Measurements from ENCODE around the gene AKAP12.

Gene AKAP12

DNA sequence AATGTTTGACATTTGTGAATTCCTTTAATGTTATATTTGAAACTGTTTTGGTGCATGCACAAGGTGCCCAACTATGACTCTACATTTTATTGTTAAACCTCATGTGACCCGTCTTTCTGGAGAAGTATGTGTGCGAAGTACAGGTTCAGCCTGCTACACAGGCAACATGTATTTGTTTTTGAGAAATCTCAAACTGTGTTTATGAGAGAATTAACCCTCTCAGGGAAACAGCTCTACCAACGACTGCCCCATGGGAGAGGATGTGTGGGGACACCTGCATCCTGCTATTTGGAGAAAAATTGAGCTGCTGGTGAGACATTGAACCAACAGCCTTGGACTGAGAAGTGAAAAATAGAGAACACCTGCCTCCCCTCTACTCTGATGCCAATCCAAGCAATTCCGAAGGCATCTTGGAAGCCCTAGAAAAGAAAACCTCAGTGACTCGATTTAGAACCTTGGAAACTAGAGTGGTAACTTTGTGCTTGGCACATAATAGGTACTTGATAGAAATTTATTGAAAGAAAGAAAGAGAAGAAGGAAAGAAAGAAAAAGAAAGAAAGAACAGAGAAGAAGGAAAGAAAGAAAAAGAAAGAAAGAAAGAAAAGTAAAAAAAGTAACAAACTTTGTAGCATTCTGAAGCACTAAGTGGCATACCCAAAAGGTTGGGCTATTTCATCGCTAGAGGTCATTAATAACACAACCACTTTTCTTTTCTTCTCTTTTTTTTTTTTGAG, 2.9 kb upstream of the AKAP12 start:
- no peak for DNase-seq (ENCODE audit: low spot score)

DNA sequence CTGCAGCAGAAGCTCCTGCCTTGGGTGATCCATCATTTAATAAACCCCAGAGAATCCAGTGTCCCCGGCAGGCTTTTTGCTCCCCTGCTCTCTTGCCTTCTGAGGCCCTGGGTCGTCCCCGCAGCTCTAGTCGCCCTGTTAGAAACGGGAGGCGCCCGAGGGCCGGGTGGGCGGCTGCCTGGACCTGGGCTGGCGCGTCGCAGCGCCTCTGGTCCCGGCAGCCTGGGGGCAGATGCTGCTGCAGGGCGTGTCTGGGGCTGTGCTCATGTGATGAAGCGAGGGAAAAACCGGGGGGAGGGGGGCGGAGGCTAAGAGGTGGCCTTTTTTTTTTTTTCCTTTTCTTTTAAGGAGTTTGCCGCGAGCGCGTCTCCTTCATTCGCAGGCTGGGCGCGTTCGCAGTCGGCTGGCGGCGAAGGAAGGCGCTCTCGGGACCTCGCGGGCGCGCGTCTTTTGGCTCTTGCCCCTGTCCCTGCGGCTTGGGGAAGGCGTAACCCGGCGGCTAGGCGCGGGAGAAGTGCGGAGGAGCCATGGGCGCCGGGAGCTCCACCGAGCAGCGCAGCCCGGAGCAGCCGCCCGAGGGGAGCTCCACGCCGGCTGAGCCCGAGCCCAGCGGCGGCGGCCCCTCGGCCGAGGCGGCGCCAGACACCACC, 394 bp downstream of the AKAP12 start:
- DNase-seq (ENCODE audit: low spot score) = peak; percentile 33

DNA sequence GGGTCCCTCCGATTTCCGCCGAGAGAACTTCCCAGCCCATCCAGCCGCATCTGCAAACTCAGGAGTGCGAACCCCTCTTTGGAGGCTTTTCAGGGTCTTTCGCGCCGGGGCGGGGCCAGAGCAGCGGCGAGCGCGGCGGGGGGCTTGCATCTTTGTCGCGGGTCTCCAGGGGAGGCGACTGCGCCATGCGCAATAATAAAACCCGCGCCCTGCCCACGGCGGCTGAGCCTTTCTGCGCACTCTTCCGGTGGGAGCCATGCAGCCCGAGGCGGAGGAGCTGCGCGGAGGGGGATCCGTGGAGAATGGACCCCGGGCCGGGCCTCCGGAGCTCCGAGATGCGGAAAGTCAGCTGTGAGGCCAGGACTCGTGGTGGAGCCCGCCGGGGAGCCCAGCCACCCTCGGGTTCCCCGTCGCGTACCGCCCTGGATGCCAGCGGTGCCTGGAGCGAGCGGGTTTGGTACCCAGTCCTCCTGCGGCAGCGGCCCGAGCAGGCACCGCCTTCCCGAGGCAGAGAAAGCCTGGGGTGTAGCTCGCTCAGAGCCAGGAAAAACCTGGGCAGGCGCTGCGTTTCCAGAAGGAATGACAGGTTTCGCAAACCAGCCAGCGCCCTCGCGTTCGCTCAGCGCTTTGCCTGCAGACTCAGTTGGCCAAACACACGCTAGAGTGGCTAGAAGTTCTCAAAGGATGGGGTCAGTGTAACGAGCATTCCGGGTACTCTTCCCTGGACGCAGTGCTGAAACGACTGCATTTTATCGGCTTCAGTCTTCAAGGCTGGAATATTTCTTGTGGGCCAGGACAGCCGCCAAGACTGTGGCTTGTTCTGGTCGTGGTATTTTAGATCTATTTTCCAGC, 1.2 kb downstream of the AKAP12 start:
- DNase-seq (ENCODE audit: low spot score) = peak; percentile 2

DNA sequence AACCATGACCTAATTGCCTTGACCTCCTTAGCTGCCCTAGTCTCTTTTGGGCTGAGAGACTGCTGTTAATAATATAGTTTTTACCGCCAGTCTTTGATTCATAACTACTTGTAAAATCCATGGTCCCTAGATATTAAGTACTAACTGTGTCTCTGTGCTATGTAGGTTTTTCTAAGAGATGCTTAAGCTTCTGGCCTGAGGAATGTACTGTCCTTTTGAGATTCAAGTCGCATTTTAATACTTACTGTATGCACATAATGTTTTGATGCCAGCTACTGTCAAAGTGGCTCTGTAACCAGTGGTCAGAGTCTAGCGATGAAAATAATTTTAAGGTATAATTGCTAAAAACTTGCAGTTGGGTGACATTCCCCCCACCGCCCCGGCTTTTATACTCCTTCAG, 2.1 kb downstream of the AKAP12 start:
- no peak for DNase-seq (ENCODE audit: low spot score)

DNA sequence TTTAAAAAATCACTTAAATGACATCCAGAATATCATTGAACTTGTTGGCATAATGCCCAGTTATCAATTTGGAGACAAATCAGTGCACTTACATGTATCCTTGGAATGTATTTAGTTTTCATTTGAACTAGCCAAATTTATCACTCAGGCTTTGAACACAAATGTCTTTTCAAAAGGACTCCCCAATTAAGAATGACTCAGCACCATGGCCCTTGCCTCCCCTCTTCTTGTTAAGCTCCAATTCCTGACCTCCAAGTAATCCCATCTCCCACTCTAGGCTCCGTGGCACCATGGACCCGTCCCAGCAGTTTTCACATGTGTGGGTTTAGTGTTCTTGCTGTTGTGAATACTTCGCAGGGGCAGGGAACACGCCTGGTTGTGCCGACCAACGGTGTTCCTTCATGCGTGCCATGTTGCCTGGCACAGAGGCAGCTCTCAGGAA, 2.7 kb downstream of the AKAP12 start:
- DNase-seq (ENCODE audit: low spot score) = no peak

DNA sequence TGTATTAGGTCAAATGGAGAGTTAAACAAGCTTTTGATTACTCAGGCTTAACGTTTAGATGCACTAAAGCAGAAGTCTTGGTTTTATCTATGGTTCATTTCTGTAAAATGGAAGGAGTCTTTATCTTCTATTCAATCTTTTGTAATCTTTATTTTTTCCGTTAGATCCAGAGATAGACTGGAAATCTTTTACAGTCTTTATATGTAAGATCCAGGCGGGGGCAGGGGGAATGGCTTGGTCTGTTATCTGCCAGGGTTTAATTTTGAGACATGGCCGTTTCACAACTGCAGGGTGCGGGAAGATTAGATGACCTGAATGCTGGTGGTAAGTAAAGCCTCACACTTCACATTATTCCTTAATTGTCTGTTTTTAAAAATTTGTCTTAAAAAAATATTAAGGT, 3.7 kb downstream of the AKAP12 start:
- no peak for DNase-seq (ENCODE audit: low spot score)

DNA sequence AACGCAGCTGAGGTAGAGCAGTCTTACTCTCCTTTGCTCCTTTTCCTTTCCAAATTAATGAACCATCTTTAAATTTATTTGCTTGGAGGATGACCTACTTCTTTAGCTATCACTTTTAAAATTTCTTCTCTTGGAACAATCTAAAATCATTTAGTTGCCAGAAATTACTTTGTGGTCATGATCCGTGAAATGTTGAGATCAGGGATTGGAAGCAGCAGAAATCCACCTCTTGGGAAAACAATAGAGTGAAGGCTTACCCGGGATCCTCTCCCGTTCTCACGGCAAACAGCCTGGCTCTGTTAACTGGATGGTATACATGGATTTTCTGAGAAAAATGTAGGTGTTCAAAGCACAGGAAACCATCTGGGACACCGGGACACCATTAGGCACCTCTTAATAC, 7.7 kb downstream of the AKAP12 start:
- no peak for DNase-seq (ENCODE audit: low spot score)

DNA sequence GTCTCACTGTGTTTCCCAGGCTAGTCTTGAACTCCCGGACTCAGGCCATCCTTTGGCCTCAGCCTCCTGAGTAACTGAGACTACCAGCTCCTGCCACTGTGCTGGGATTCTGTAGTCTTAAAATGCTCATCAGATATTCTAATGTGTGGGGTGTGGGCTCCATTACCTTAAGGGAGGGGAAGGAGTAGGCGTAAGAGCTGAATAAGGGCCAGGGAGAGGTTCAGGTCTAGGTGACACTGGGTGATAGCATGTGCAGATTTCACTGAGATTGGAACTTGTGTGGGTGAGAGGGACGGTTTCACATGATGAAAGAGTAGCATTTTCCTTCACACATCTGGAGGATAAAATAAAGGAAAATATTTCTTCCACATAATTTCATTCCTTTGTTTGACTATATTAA, 8.5 kb downstream of the AKAP12 start:
- no peak for DNase-seq (ENCODE audit: low spot score)

DNA sequence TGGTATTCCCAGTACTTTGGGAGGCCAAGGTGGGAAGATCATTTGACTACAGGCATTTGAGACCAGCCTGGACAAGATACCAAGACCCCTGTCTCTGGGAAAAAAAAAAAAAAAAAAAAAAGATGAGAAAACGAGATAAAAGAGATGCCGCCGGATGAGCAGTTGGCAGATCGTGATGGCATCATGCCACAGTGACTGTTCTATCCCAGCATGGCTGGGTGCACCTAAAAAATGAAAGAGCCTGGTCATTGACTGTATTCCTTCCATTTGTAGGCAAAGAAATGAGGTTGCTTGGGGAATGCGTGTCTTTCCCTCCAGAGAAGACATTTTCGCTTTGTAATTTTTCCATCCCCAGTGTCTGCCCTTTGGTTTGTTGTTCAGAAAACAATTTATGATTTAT, 12.9 kb downstream of the AKAP12 start:
- DNase-seq (ENCODE audit: low spot score) = no peak

DNA sequence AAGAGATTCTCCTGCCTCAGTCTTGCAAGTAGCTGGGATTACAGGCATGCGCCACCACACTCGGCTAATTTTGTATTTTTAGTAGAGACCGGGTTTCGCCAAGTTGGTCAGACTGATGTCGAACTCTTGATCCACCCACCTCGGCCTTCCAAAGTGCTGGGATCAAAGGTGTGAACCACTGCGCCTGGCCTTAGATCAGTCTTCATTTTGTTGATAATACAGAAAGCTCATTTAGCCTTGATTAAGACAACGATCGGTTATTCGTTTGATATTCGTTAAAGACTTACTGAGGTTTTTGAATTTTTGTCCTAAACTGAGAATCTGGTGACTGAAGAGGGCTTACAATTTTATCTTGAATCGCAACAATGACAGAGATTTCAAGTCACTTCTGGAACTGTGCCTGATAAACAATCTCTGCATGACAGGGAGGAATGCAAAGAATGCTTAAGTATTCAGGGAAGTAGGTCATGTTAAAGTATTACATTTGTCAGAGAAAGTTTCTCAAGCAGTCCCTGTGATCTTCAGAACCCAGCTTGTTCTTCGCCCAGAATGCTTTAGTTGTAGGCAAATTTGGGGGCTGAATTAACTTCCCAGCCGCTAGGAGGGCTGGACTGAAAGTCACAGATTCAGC, 14.8 kb downstream of the AKAP12 start:
- no peak for DNase-seq (ENCODE audit: low spot score)

DNA sequence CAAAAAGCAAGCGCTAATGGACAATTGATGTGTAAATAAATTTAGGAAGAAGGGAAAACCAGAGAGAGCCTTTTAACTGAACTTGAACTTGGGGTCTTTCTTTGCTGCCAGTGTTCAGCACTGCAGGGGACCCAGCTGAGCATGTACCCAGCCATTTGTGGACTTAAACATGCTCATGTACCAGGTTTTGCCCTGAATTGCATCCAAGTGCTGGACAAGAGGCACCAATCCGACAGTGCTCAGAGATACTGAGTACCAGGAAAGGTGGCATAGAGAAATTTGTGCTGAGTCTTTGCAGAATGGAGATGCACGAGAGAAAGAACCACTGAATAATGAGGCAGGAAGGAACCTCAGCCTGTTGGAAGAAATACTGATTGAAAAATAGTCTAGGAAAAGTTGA, 16.0 kb downstream of the AKAP12 start:
- DNase-seq (ENCODE audit: low spot score) = no peak

DNA sequence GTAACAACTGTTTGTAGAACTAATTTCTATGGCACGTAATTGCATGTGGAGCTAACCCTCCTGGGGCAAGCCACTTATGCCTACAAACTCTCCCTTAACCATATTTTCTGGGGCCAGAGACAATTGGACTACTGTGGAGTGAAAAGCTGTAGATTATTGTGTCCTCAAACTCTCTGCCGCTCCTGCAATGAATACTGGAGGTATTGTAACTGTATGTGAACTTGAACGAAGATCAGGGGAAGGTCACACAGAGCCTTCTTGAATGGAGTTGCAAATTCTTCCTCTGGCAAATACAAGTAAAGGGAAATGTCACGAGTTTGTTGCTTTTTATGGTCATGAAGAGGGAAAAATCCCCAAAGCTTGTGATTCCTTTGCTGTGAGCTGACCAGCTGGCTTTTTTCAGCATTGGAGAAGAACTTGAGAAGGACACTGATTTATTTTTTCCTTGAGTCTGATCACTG, 18.2 kb downstream of the AKAP12 start:
- DNase-seq (ENCODE audit: low spot score) = no peak

DNA sequence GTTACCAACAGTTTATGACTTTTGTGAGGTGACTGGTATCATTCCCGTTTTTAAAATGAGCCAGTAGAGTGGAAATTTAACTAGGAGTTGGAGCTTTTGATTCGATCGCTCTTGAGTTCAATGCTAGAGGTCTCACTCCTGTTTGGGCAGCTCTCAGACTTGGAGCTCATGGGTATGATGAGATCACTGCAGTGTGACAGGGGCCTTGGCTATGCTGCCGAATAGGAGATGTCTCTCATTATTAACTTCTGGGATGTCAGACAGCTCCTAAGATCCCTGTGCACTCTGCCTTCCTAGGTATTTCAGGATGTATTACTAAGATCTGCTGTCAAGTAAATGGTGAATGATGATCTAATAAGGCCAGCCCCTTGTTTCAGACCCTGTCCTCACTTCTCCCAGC, 20.4 kb downstream of the AKAP12 start:
- no peak for DNase-seq (ENCODE audit: low spot score)

DNA sequence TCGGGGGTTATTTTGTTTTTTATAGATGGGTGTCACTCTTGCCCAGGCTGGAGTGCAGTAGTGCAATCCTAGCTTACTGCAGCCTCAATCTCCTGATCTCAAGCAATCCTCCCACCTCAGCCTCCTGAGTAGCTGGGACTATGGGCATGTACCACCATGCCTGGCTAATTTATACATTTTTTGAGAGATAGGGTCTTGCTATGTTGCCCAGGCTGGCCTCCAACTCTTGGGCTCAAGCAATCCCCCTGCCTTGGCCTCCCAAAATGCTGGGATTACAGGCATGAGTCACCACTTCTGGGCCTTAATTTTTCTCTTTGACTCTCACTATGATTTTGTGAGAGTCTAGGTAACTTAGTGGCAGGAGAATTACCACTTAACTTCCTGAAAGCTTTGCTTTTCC, 23.3 kb downstream of the AKAP12 start:
- DNase-seq (ENCODE audit: low spot score) = no peak

DNA sequence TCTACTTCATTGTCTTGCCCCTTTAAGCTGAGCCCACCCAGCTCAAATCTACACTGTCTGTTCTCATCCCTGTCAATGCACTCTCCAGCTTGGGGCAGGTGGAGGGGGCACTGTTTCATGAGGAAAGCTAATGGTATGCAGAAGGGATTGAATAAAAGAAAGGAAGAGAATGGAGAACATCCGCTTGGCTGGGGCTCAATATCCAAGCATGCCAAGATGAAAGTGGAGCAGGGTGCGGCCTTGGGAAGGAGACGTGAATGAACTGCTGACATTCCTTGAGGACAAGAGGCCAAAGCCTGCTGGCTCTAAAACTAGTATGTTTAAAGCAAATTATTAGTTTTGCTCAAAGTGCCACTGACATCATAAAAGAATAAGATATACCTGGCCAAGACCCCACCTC, 24.2 kb downstream of the AKAP12 start:
- no peak for DNase-seq (ENCODE audit: low spot score)

DNA sequence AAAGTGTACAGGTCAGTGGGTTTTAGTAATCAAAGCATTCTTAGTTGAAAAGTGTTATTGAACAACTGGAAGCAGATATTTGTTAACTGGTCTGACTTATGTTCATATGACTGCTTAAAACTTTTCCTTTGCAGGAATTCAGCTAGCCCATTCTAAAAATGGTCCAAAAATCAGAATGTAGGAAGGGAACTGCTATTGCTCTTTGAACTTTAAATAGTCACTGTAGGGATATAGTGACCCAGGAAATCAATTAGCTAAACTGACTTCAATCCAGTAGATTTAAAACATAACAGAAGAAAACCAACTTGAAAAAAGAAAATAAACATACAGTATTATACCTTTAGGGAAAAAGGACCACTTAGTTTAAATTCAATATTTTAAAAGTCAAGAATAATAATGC, 25.5 kb downstream of the AKAP12 start:
- DNase-seq (ENCODE audit: low spot score) = no peak

DNA sequence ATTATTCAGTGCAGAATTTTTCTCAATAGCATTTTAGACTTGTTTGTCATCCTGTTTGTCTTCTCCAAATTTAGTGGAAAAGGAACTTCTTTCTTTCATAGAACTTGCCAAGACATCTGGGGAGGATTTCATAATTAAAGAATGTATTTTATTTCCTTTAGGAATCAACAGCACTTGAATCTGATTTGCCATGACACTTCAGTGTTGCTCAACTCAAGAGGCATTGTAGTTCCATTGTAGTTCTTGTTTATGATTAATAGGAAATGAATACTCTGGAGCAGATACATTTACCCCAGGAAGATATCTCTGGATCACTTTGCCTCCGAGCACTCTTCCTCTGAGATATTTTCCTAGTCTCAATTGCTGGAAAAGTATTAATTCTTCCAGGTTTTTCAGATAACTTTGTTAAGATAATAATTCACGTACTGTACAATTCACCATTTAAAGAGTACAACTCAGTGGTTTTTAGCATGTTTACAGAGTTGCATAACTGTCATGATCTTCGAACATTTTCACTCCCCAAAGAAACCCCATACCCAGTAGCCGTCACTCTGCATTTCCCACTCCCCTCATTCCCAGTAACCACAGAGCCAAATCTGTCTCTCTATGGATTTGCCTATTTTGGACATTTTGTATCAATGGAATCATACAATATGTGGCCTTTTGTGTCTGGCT, 29.7 kb downstream of the AKAP12 start:
- DNase-seq (ENCODE audit: low spot score) = no peak

DNA sequence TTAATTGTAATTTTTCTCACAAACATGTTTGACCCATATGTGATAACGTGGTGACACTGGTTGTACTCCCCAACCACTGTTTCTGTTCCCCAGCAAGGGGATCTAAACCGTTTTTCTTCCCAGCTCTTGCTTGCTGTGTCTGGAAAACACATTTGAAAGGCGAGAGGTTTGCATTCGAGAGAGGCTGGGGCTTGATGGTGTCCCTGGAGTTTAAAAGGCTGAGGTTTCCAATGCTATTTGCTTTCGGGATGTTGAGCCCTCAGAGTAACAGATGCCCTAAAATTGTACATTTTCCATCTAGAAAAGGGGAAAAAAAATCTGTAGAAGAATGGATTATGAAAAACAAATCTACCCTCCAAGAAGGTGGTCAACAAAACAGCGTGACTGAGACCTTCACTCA, 35.4 kb downstream of the AKAP12 start:
- DNase-seq (ENCODE audit: low spot score) = no peak

DNA sequence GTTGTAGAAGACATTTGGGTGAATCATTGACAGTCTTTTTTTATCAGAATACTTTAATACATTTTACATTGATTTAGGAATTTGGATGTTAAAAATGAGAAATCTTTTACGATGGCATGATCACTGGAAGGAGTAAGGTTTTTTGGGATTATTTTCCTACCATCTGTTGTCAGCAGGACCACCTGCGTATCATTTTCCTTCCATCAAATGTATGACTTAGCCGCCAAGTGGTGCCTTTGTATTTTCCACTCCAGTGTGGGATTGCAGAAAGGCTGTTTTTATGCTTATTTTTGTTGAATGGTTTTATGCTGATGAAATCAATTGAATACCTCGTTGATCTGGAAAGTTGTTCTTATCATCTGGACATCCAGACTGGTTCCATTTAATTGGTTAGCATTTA, 35.8 kb downstream of the AKAP12 start:
- no peak for DNase-seq (ENCODE audit: low spot score)

DNA sequence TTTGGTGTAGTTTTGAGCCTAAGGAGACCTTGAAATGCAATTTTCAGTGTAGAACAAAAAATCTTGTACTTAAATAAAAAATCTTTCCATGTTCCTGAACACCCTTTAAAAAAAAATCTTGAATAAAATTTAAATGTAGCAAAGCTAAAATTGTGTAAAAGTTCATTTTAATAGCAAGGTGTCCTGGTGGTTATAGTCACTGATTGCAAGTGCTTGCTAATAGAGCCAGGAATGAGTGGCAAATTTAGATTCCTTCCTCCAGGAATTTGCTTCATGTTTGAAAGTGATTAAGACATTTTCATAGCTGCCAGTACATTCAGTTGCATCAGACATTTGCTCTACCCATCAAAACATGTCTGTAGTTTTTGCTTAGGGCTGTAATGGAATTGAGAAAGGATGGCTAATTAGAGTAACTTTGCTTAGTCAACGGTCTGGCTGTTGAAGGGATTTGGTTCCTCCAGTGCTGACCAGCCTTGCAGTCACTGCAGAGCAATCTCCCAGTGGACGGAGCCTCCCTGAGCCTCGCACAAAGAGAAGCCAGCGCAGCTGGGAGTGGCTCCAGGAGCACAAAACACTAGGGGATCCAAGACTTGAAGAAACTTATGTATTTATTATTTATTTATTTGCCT, 36.5 kb downstream of the AKAP12 start:
- DNase-seq (ENCODE audit: low spot score) = no peak

DNA sequence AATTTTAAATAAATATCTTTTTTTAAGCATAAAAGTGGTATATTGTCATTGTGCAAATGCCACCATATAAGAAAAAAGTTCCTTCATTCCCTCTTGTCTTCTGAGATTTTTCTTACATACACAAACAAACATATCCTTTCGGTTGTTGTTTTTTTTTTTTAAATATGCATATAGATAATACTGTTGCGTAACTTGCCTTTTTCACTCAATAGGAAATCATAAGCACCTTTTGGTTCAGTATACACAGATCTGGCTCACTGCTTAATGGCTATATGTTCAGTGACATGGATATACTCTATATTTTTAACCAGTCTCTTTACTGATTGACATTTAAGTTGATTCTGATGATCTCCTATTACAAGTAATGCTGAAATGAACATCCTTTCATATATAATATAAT, 40.1 kb downstream of the AKAP12 start:
- no peak for DNase-seq (ENCODE audit: low spot score)
